HCT116 (cell line): ENCODE results near the gene SF1. TPM values are rescaled to one million over a fixed set of nuclear protein-coding genes. Genes with fewer than 3 reads are reported as not detected.

ENCODE experiments used
- ATAC-seq: fragments of 200-7000 bp; cut with Tn5 transposase; 2 replicates; pipeline ENCODE4 v1.9.1; 2020; ENCODE audit warnings: mild to moderate bottlenecking, moderate library complexity
- BruUV-seq: library from RNA; stranded (reverse); fragments of 400-500 nt; replicated peaks from 2 replicates; lab custom pipeline; 2021; lab: Mats Ljungman, UMichigan
- CTCF ChIA-PET: fragments of 300-600 bp; sonication (Branson Sonifier 250); formaldehyde crosslinking; loops from one replicate; lab custom pipeline; 2021; ENCODE audit warnings: antibody characterized with exemption; lab: Charles Lee
- POLR2A ChIA-PET: fragments of 300-600, 350-600 bp; sonication (Branson Sonifier 250); formaldehyde crosslinking; loops from one replicate; lab custom pipeline; 2021; ENCODE audit warnings: antibody characterized with exemption; lab: Charles Lee
- RAD21 ChIA-PET, 2 experiments: fragments of 300-600 bp; sonication (Branson Sonifier 250); formaldehyde crosslinking; loops; one replicate each; lab custom pipeline; 2023; ENCODE audit warnings: low total read pairs in 2 of 2; ENCODE audit not compliant: uncharacterized antibody in 2 of 2, unreplicated experiment in 2 of 2, low non-redundant PET in 1 of 2; lab: Charles Lee
- DNase-seq: peaks from one replicate; pipeline ENCODE4 v3.0.0-alpha.2; 2010; ENCODE audit warnings: low read depth, low spot score
- H2AFZ ChIP-seq: fragments of 200-600 bp; shearing (Covaris generic), sonication (generic); 2 replicates; pipeline ENCODE4 v1.6.1; 2017; ENCODE audit warnings: low read depth, mixed run types, mixed read lengths, antibody characterized with exemption, low read length; ENCODE audit not compliant: poor library complexity, severe bottlenecking
- H3K27ac ChIP-seq: 2 replicates; pipeline ENCODE4 v1.5.1; 2012; ENCODE audit warnings: low read depth, low read length
- H3K27me3 ChIP-seq: fragments of 200-600 bp; sonication (generic); 2 replicates; pipeline ENCODE4 v1.6.1; 2016; ENCODE audit warnings: mixed run types, low read length, mixed read lengths; ENCODE audit not compliant: insufficient read depth
- H3K36me3 ChIP-seq, 2 experiments: fragments of 200-500 bp in 1 of 2; fragments of 200-600 bp in 1 of 2; sonication (Bioruptor generic) in 1 of 2; sonication (generic) in 1 of 2; 2 replicates each; pipeline versions ENCODE4 v1.5.1 to v1.6.1; 2014 to 2016; ENCODE audit warnings: low read length in 2 of 2, inconsistent platforms in 1 of 2, mixed read lengths in 1 of 2, mixed run types in 1 of 2; ENCODE audit not compliant: insufficient read depth in 2 of 2, control insufficient read depth in 1 of 2
- H3K4me1 ChIP-seq, 2 experiments: fragments of 200-600 bp in 1 of 2; sonication (generic) in 1 of 2; 2 replicates each; pipeline versions ENCODE4 v1.5.1 to v1.6.1; 2012 to 2017; ENCODE audit warnings: low read length in 2 of 2, inconsistent platforms in 1 of 2, mild to moderate bottlenecking in 1 of 2, mixed read lengths in 1 of 2, mixed run types in 1 of 2, moderate library complexity in 1 of 2; ENCODE audit not compliant: insufficient read depth in 2 of 2, control insufficient read depth in 1 of 2
- H3K4me2 ChIP-seq: fragments of 200-600 bp; sonication (generic); 2 replicates; pipeline ENCODE4 v1.6.1; 2017; ENCODE audit warnings: mixed run types, low read length, mixed read lengths
- H3K4me3 ChIP-seq, 2 experiments: fragments of 200-600 bp in 1 of 2; sonication (generic) in 1 of 2; replicated peaks in 1 of 2; 2 replicates each; pipeline ENCODE4 v1.5.1; 2011 to 2016; ENCODE audit warnings: low read length in 2 of 2, control low read depth in 1 of 2, low read depth in 1 of 2, mild to moderate bottlenecking in 1 of 2, mixed read lengths in 1 of 2, mixed run types in 1 of 2
- H3K79me2 ChIP-seq: fragments of 200-600 bp; sonication (generic); 2 replicates; pipeline ENCODE4 v1.6.1; 2017; ENCODE audit warnings: mild to moderate bottlenecking, mixed run types, low read length, moderate library complexity, mixed read lengths; ENCODE audit not compliant: insufficient read depth
- H3K9ac ChIP-seq: fragments of 200-600 bp; sonication (generic); 2 replicates; pipeline ENCODE4 v1.6.1; 2016; ENCODE audit warnings: low read length, mixed read lengths
- H3K9me2 ChIP-seq: fragments of 200-600 bp; sonication (generic), shearing (Covaris generic); 2 replicates; pipeline ENCODE4 v1.6.1; 2017; ENCODE audit warnings: mixed run types, mild to moderate bottlenecking, moderate library complexity; ENCODE audit not compliant: insufficient read depth
- H3K9me3 ChIP-seq, 2 experiments: fragments of 200-500 bp in 1 of 2; fragments of 200-600 bp in 1 of 2; sonication (Bioruptor generic) in 1 of 2; sonication (generic) in 1 of 2; 2 replicates each; pipeline ENCODE4 v1.6.1; 2014 to 2017; ENCODE audit warnings: low read length in 2 of 2, mixed read lengths in 2 of 2, inconsistent platforms in 1 of 2, low read depth in 1 of 2, mild to moderate bottlenecking in 1 of 2, mixed run types in 1 of 2, moderate library complexity in 1 of 2; ENCODE audit not compliant: control insufficient read depth in 1 of 2, insufficient read depth in 1 of 2
- H4K20me1 ChIP-seq: fragments of 200-600 bp; sonication (generic), shearing (Covaris generic); 2 replicates; pipeline ENCODE4 v1.6.1; 2017; ENCODE audit warnings: mixed run types, mild to moderate bottlenecking, moderate library complexity; ENCODE audit not compliant: insufficient read depth
- CBX3 ChIP-seq: IDR thresholded peaks from 2 replicates; pipeline ENCODE4 v1.6.1; 2012; ENCODE audit warnings: low read depth
- EGR1 ChIP-seq: IDR thresholded peaks from 2 replicates; pipeline ENCODE4 v1.6.1; 2012; ENCODE audit warnings: low read depth
- ELF1 ChIP-seq: IDR thresholded peaks from 2 replicates; pipeline ENCODE4 v1.6.1; 2012; ENCODE audit warnings: low read depth, borderline replicate concordance
- EZH2 ChIP-seq: fragments of 200-600 bp; sonication (generic); IDR thresholded peaks from 2 replicates; pipeline ENCODE4 v1.6.1; 2017; ENCODE audit warnings: antibody characterized with exemption, mixed run types
- EZH2phosphoT487 ChIP-seq: fragments of 200-600 bp; IDR thresholded peaks from 2 replicates; pipeline ENCODE4 v1.6.1; 2018; ENCODE audit warnings: antibody characterized with exemption, borderline replicate concordance
- FOSL1 ChIP-seq: IDR thresholded peaks from 2 replicates; pipeline ENCODE4 v1.6.1; 2012; ENCODE audit warnings: low read depth
- JUND ChIP-seq: IDR thresholded peaks from 2 replicates; pipeline ENCODE4 v1.6.1; 2012
- POLR2A ChIP-seq: IDR thresholded peaks from 2 replicates; pipeline ENCODE4 v1.7.0; 2011; ENCODE audit warnings: borderline replicate concordance; ENCODE audit not compliant: insufficient read depth, insufficient read length; ENCODE audit errors: extremely low read depth
- POLR2AphosphoS5 ChIP-seq: IDR thresholded peaks from 2 replicates; pipeline ENCODE4 v1.6.1; 2011; ENCODE audit warnings: mild to moderate bottlenecking, low read depth, low read length, moderate library complexity
- RAD21 ChIP-seq: IDR thresholded peaks from 2 replicates; pipeline ENCODE4 v1.6.1; 2012; ENCODE audit warnings: low read depth, mild to moderate bottlenecking
- SIN3A ChIP-seq: IDR thresholded peaks from 2 replicates; pipeline ENCODE4 v1.6.1; 2012; ENCODE audit warnings: low read depth
- SRF ChIP-seq: IDR thresholded peaks from 2 replicates; pipeline ENCODE4 v1.6.1; 2012; ENCODE audit warnings: low read depth
- TCF7L2 ChIP-seq: IDR thresholded peaks from 2 replicates; pipeline ENCODE4 v1.7.0; 2011; ENCODE audit warnings: borderline replicate concordance, inconsistent platforms; ENCODE audit not compliant: insufficient read depth, insufficient read length; ENCODE audit errors: extremely low read depth
- YY1 ChIP-seq: IDR thresholded peaks from 2 replicates; pipeline ENCODE4 v1.6.1; 2011; ENCODE audit warnings: low read length, low read depth, moderate library complexity, mild to moderate bottlenecking; ENCODE audit not compliant: insufficient replicate concordance; ENCODE audit errors: extremely low read depth
- ZFX ChIP-seq: fragments of 450-650 bp; IDR thresholded peaks from 2 replicates; pipeline ENCODE4 v1.6.1; 2017
- intact Hi-C: fragments of 100-400 bp; cut with micrococcal nuclease; formaldehyde crosslinking; loops from 2 replicates; pipeline ENCODE4 v1.10.0; 2022
- total RNA-seq: library from RNA; stranded (reverse); gene quantifications from one replicate; pipeline ENCODE4 v1.2.1, GENCODE V29; 2021; ENCODE audit not compliant: unreplicated experiment
- TF ChIP-seq, protein P1 (sequence below), 3 experiments: fragments of 200-600 bp in 1 of 3; sonication (generic) in 1 of 3; IDR thresholded peaks in 2 of 3; conservative IDR thresholded peaks in 1 of 3; 2 replicates each; pipeline ENCODE4 v1.5.1; 2012 to 2017; ENCODE audit warnings: low read depth in 2 of 3, low read length in 2 of 3, antibody characterized with exemption in 1 of 3, borderline replicate concordance in 1 of 3, control low read depth in 1 of 3, mild to moderate bottlenecking in 1 of 3, mixed read lengths in 1 of 3, mixed run types in 1 of 3, moderate library complexity in 1 of 3; ENCODE audit not compliant: insufficient read depth in 1 of 3
- TF ChIP-seq, protein P2 (sequence below): IDR thresholded peaks from 2 replicates; pipeline ENCODE4 v1.6.1; 2012
- TF ChIP-seq, protein P3 (sequence below): IDR thresholded peaks from 2 replicates; pipeline ENCODE4 v1.6.1; 2011; ENCODE audit warnings: mild to moderate bottlenecking, low read length, moderate library complexity; ENCODE audit not compliant: insufficient replicate concordance; ENCODE audit errors: extremely low read depth
- TF ChIP-seq, protein P4 (sequence below): IDR thresholded peaks from 2 replicates; pipeline ENCODE4 v1.6.1; 2012
- TF ChIP-seq, protein P5 (sequence below): IDR thresholded peaks from 2 replicates; pipeline ENCODE4 v1.6.1; 2012; ENCODE audit warnings: low read depth

Gene SF1
- total RNA-seq, 1 experiment from 2014 or later, result 403 TPM

DNA sequence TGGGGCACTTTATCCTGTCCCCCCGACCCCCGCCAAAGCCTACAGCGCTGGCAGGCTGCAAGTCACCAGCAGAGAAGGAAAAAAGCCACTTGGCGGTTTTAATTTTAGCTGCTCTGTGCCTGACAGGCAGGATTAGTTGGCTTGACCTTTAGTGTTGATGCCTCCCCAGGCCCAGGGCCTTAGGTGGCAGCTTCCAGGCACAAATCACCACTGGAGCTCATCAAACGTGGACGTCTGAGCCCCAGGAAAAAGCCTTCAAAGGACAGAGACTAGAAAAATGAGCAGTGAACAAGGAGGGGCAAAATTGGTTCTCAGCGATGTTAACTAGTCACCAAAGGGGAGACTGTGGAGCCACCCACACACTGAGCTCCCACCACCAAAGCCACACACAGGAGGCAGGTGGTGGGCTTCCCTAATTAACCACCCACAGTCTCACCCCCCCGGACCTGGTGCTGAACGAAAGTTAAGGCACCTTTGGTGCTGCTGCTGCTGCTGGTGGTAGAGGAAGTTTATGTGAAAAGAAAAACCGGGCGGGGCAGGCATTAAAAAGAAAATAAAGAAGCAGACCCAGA, 14.2 kb downstream of the SF1 start:
- H3K4me2 ChIP-seq, result no peak overlapping the region
- RAD21 ChIA-PET, result no interaction called here
- ATAC-seq (no peak), DNase-seq (no peak)
- CTCF ChIA-PET, result no interaction called here
- H3K4me3 ChIP-seq, result no peak overlapping the region
- H3K4me1 ChIP-seq, result peaks cover 0 to 5% of the 10 kb centered on the region in 2 experiments; a peak in 1 of 4 replicates
- no peaks in the 10 kb centered on the region for H3K9me3 ChIP-seq
- no peaks in the 10 kb centered on the region for H3K27me3 ChIP-seq
- no peaks in the 10 kb centered on the region for H3K9me2 ChIP-seq
- peaks cover 22% of the 10 kb centered on the region; the same call in 1 of the 2 replicates for H4K20me1 ChIP-seq
- POLR2A ChIA-PET, result interaction anchor here (1.6 kb wide), 1 partner anchor 14 kb away, joined by 5 read pairs; the partner anchor contains the start of gene SF1
- TF ChIP-seq, protein P1, sequence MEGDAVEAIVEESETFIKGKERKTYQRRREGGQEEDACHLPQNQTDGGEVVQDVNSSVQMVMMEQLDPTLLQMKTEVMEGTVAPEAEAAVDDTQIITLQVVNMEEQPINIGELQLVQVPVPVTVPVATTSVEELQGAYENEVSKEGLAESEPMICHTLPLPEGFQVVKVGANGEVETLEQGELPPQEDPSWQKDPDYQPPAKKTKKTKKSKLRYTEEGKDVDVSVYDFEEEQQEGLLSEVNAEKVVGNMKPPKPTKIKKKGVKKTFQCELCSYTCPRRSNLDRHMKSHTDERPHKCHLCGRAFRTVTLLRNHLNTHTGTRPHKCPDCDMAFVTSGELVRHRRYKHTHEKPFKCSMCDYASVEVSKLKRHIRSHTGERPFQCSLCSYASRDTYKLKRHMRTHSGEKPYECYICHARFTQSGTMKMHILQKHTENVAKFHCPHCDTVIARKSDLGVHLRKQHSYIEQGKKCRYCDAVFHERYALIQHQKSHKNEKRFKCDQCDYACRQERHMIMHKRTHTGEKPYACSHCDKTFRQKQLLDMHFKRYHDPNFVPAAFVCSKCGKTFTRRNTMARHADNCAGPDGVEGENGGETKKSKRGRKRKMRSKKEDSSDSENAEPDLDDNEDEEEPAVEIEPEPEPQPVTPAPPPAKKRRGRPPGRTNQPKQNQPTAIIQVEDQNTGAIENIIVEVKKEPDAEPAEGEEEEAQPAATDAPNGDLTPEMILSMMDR (IDR thresholded peaks at IDR 0.05 in 2 of 3, conservative IDR thresholded peaks at IDR 0.05 in 1 of 3; ENCODE audit: borderline replicate concordance in 1 of 3, insufficient read depth in 1 of 3, low read depth in 2 of 3, low read length in 2 of 3), result no peak
- TF ChIP-seq, protein P2, sequence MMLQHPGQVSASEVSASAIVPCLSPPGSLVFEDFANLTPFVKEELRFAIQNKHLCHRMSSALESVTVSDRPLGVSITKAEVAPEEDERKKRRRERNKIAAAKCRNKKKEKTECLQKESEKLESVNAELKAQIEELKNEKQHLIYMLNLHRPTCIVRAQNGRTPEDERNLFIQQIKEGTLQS, result no peak
- TF ChIP-seq CBX3, result no peak
- no peak for TF ChIP-seq EZH2phosphoT487
- TF ChIP-seq, protein P3, sequence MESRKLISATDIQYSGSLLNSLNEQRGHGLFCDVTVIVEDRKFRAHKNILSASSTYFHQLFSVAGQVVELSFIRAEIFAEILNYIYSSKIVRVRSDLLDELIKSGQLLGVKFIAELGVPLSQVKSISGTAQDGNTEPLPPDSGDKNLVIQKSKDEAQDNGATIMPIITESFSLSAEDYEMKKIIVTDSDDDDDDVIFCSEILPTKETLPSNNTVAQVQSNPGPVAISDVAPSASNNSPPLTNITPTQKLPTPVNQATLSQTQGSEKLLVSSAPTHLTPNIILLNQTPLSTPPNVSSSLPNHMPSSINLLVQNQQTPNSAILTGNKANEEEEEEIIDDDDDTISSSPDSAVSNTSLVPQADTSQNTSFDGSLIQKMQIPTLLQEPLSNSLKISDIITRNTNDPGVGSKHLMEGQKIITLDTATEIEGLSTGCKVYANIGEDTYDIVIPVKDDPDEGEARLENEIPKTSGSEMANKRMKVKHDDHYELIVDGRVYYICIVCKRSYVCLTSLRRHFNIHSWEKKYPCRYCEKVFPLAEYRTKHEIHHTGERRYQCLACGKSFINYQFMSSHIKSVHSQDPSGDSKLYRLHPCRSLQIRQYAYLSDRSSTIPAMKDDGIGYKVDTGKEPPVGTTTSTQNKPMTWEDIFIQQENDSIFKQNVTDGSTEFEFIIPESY, result no peak
- TF ChIP-seq TCF7L2, result no peak
- no peak for TF ChIP-seq ELF1
- no peak for TF ChIP-seq POLR2A
- no peak for TF ChIP-seq EGR1
- TF ChIP-seq, protein P4, sequence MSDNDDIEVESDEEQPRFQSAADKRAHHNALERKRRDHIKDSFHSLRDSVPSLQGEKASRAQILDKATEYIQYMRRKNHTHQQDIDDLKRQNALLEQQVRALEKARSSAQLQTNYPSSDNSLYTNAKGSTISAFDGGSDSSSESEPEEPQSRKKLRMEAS, result no peak
- TF ChIP-seq SIN3A, result no peak
- TF ChIP-seq YY1, result no peak
- TF ChIP-seq RAD21, result no peak
- TF ChIP-seq EZH2, result no peak
- TF ChIP-seq POLR2AphosphoS5, result no peak
- TF ChIP-seq SRF, result no peak
- no peak for TF ChIP-seq ZFX
- no peak for TF ChIP-seq FOSL1
- TF ChIP-seq JUND, result no peak
- TF ChIP-seq, protein P5, sequence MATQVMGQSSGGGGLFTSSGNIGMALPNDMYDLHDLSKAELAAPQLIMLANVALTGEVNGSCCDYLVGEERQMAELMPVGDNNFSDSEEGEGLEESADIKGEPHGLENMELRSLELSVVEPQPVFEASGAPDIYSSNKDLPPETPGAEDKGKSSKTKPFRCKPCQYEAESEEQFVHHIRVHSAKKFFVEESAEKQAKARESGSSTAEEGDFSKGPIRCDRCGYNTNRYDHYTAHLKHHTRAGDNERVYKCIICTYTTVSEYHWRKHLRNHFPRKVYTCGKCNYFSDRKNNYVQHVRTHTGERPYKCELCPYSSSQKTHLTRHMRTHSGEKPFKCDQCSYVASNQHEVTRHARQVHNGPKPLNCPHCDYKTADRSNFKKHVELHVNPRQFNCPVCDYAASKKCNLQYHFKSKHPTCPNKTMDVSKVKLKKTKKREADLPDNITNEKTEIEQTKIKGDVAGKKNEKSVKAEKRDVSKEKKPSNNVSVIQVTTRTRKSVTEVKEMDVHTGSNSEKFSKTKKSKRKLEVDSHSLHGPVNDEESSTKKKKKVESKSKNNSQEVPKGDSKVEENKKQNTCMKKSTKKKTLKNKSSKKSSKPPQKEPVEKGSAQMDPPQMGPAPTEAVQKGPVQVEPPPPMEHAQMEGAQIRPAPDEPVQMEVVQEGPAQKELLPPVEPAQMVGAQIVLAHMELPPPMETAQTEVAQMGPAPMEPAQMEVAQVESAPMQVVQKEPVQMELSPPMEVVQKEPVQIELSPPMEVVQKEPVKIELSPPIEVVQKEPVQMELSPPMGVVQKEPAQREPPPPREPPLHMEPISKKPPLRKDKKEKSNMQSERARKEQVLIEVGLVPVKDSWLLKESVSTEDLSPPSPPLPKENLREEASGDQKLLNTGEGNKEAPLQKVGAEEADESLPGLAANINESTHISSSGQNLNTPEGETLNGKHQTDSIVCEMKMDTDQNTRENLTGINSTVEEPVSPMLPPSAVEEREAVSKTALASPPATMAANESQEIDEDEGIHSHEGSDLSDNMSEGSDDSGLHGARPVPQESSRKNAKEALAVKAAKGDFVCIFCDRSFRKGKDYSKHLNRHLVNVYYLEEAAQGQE, result no peak
- H3K9ac ChIP-seq, result no peak overlapping the region
- H3K27ac ChIP-seq, result no peak overlapping the region
- BruUV-seq, result no TSS peak
- peaks cover 44% of the 10 kb centered on the region for H3K79me2 ChIP-seq
- no peak overlapping the region for H2AFZ ChIP-seq
- intact Hi-C loops, result no loop called here
- peaks cover 52 to 58% of the 10 kb centered on the region in 2 experiments for H3K36me3 ChIP-seq
